Spleen (tissue), 11 donors: Measurements from ENCODE around the gene CXorf65. TPM values are rescaled to one million over a fixed set of nuclear protein-coding genes. Genes with fewer than 3 reads are reported as not detected.

Experiments used
- DNase-seq: peaks from one replicate; pipeline ENCODE4 v3.0.0-alpha.2; 2020
- H3K27ac ChIP-seq, 8 donors: fragments of 200-600 bp; sonication (generic) in 7 of 8; 1 replicate in 4 of 8; 2 replicates in 4 of 8; pipeline versions ENCODE4 v1.5.0 to v1.8.0; 2016 to 2021; ENCODE audit warnings: inconsistent platforms in 4 of 8, mild to moderate bottlenecking in 4 of 8, moderate library complexity in 1 of 8
- H3K27me3 ChIP-seq, 7 donors: fragments of 200-600 bp; sonication (generic) in 6 of 7; replicated peaks in 1 of 7; 1 replicate in 4 of 7; 2 replicates in 3 of 7; pipeline versions ENCODE4 v1.5.0 to v1.8.0; 2016 to 2021; ENCODE audit warnings: inconsistent platforms in 3 of 7, mild to moderate bottlenecking in 1 of 7
- H3K36me3 ChIP-seq, 6 donors: fragments of 200-600 bp; sonication (generic) in 5 of 6; 1 replicate in 4 of 6; 2 replicates in 2 of 6; pipeline versions ENCODE4 v1.5.0 to v1.8.0; 2016 to 2021; ENCODE audit warnings: inconsistent platforms in 2 of 6
- H3K4me1 ChIP-seq, 6 donors: fragments of 200-600 bp; sonication (generic) in 5 of 6; 1 replicate in 3 of 6; 2 replicates in 3 of 6; pipeline versions ENCODE4 v1.5.0 to v1.8.0; 2016 to 2021; ENCODE audit warnings: inconsistent platforms in 3 of 6
- H3K4me3 ChIP-seq, 8 donors: fragments of 200-600 bp; sonication (generic) in 7 of 8; 1 replicate in 4 of 8; 2 replicates in 4 of 8; pipeline versions ENCODE4 v1.5.0 to v1.8.0; 2016 to 2021; ENCODE audit warnings: inconsistent platforms in 4 of 8, mild to moderate bottlenecking in 4 of 8, moderate library complexity in 2 of 8
- H3K9me3 ChIP-seq, 8 donors: fragments of 200-600 bp; sonication (generic) in 7 of 8; 1 replicate in 4 of 8; 2 replicates in 4 of 8; pipeline versions ENCODE4 v1.5.0 to v1.8.0; 2016 to 2021; ENCODE audit warnings: inconsistent platforms in 4 of 8
- CTCF ChIP-seq, 11 experiments: fragments of 200-600 bp in 7 of 11; fragments of 450-650 bp in 4 of 11; sonication (generic) in 4 of 11; IDR thresholded peaks in 8 of 11; conservative IDR thresholded peaks in 3 of 11; 1 replicate in 7 of 11; 2 replicates in 4 of 11; pipeline versions ENCODE4 v1.4.0 to v1.8.0; 2016 to 2021; ENCODE audit warnings: antibody characterized with exemption in 11 of 11, inconsistent platforms in 4 of 11, mild to moderate bottlenecking in 1 of 11
- POLR2A ChIP-seq, 3 donors: fragments of 450-650 bp; IDR thresholded peaks; one replicate each; pipeline ENCODE4 v1.5.1; 2017; ENCODE audit warnings: antibody characterized with exemption in 3 of 3, mild to moderate bottlenecking in 1 of 3
- POLR2AphosphoS5 ChIP-seq, 3 donors: sonication (generic); formaldehyde crosslinking; IDR thresholded peaks; one replicate each; pipeline ENCODE4 v1.5.1; 2017; ENCODE audit warnings: antibody characterized with exemption in 3 of 3
- WGBS, 5 donors: extraction: QIAGEN DNeasy Blood & Tissue Kit in 3 of 5; methylation state at CpG; one replicate each; pipeline versions ENCODE4 v1.1.5 to v1.1.7; 2013 to 2018; 5-methylcytosine and 5-hydroxymethylcytosine counted together
- intact Hi-C: fragments of 100-400 bp; cut with DNase I; formaldehyde crosslinking; loops from one replicate; pipeline ENCODE4 v1.15.0; 2023; ENCODE audit warnings: low total_unique reads
- polyA plus RNA-seq, 3 donors: library from polyadenylated mRNA; stranded (reverse); fragments of 200-250 nt; gene quantifications; one replicate each; pipeline ENCODE4 v1.2.1, GENCODE V29; 2013
- total RNA-seq, 7 donors: library from RNA; depleted of rRNA in 3 of 7; stranded (reverse); fragments of >200 nt in 3 of 7; fragmentation: NEBNext Ultra II Directional in 4 of 7; extraction: Animal tissue kit (Norgen Biotek cat#: 25700) in 4 of 7; gene quantifications; one replicate each; pipeline versions ENCODE4 v1.1.0 to v1.2.1, GENCODE V29; 2016 to 2021
- donor health status: healthy with polysubstance abuse.
- donor health status: DM: no; HTN: no; CAD: no; lungs with moderate emphysema.
- donor health status: DM: no; HTN: no; CAD: no.
- donor health status: Bipolar disorder and iron deficiency.
- donor health status: healthy.
- donor health status: DM: no; HTN: no; CAD: no.
- donor health status: DM: yes; HTN: yes; CAD: no.

Gene CXorf65
- total and polyA plus RNA-seq, 10 donors, result 1.7 to 27.2 (median 7.1) TPM

- 64 to 84% (median 77%) methylated on average over 3 to 6 of the region's 6 CpGs for WGBS, 5 donors
- Histone ChIP-seq H3K27me3 (no peaks in the 10 kb centered on the region), H3K4me3 (no peak overlapping the region), H3K9me3 (no peaks in the 10 kb centered on the region), H3K27ac (no peak overlapping the region), H3K4me1 (peaks cover 0 to 12% (median 0%) of the 10 kb centered on the region in 6 donors), H3K36me3 (peaks cover 0 to 86% (median 42%) of the 10 kb centered on the region in 6 donors)
- intact Hi-C loops, result no loop called here
- DNase-seq, result no peak
- TF ChIP-seq CTCF (IDR thresholded peaks at IDR 0.05 in 8 of 11, conservative IDR thresholded peaks at IDR 0.05 in 3 of 11), result no peak
- TF ChIP-seq POLR2AphosphoS5 (IDR thresholded peaks at IDR 0.05), result no peak
- TF ChIP-seq POLR2A (IDR thresholded peaks at IDR 0.05), result no peak
Measured at GRCh38 chrX:71140440-71140839, 33.9 kb upstream of the CXorf65 start.

DNA sequence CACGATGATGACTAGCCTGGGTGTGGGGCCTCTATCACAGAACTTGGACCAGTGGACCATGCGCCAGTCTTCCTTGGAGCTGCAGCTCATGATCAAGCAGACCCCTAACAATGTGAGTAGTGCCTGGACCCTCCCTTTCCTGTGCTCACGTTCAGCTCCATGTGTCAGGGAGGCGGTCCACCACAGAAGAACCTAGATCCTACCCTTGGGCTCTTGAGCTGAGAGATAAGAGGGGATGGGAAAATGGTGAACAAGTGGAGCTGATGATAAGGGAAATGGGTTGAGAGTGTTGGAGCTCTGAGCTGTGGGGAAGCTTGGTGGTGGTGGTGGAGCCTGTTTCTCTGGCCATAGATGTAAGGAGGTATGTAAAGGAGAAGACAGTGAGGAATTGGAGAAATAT is 25.0 kb upstream of the CXorf65 start:
- H3K9me3 ChIP-seq, result no peaks in the 10 kb centered on the region
- WGBS, 5 donors, result 75 to 87% (median 81%) methylated on average over 4 of the region's 4 CpGs
- TF ChIP-seq POLR2A (IDR thresholded peaks at IDR 0.05) (no peak), CTCF (IDR thresholded peaks at IDR 0.05 in 8 of 11, conservative IDR thresholded peaks at IDR 0.05 in 3 of 11) (no peak), POLR2AphosphoS5 (IDR thresholded peaks at IDR 0.05) (no peak)

DNA sequence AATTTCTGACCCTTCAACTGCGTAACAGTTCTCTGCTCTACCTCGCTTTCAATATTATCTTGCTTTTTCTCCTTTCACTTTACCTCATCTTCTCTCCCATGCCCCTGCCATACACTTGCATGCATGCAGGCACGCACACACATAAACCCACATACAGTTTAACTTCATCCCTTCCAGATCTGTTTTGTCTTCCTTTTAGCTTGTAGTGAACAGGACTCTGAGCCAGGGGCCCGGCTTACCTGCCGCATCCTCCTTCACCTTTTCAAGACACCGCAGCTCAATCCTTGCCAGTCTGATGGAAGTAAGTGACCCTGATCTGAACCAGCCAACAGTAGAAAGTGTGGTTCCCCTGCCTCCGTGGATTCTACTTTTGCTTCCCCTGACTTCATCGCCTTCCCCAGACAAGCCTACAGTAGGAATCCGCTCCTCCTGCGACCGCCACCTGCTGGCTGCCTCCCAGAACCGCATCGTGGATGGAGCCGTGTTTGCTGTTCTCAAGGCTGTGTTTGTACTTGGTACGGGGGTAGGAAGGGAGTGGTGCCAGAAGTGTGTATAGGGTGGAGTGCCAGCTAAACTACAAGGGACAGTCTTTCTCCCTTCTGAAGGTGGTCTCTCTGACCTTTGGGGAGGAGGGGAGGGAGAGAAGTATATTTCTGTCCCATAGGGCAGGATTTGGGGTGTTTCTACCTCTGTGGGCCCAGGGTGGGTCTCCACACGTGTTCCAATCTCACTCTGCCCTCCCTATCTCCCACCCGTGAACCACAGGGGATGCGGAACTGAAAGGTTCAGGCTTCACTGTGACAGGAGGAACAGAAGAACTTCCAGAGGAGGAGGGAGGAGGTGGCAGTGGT is 22.6 kb upstream of the CXorf65 start:
- peaks cover 0 to 100% (median 66%) of the 10 kb centered on the region in 6 donors for H3K36me3 ChIP-seq

More for the DNA sequence above, 25.0 kb upstream of the CXorf65 start:
- Histone ChIP-seq H3K27ac (no peak overlapping the region), H3K27me3 (no peaks in the 10 kb centered on the region), H3K4me1 (peaks cover 0 to 24% (median 7%) of the 10 kb centered on the region in 6 donors), H3K4me3 (no peak overlapping the region), H3K36me3 (peaks cover 0 to 100% (median 67%) of the 10 kb centered on the region in 6 donors)
- no peak for DNase-seq
- intact Hi-C loops, result no loop called here

More for the DNA sequence above, 22.6 kb upstream of the CXorf65 start:
- peak; percentile 72 to 88 (median 84) for TF ChIP-seq CTCF (IDR thresholded peaks at IDR 0.05 in 8 of 11, conservative IDR thresholded peaks at IDR 0.05 in 3 of 11)
- TF ChIP-seq POLR2A (IDR thresholded peaks at IDR 0.05), result no peak
- peak in 2 of 3 donors; percentile 75 to 83 for TF ChIP-seq POLR2AphosphoS5 (IDR thresholded peaks at IDR 0.05)
- Histone ChIP-seq H3K4me3 (no peak overlapping the region), H3K4me1 (peaks cover 0 to 24% (median 7%) of the 10 kb centered on the region in 6 donors), H3K27ac (peak overlapping the region in 4 of 8 donors; percentile 23 to 72 (median 42)), H3K27me3 (no peaks in the 10 kb centered on the region), H3K9me3 (no peaks in the 10 kb centered on the region)
- DNase-seq, result peak; percentile 92
- 26 to 35% (median 31%) methylated on average over 16 to 18 of the region's 18 CpGs for WGBS, 5 donors
- intact Hi-C loops, result no loop called here
